ENCODE results near the gene PDE1A.
"Not testable (repeated sequence)": the region's sequence is repeated elsewhere in the genome, so short reads cannot be mapped to it uniquely, and the experiment has no call there.

Gene PDE1A

DNA sequence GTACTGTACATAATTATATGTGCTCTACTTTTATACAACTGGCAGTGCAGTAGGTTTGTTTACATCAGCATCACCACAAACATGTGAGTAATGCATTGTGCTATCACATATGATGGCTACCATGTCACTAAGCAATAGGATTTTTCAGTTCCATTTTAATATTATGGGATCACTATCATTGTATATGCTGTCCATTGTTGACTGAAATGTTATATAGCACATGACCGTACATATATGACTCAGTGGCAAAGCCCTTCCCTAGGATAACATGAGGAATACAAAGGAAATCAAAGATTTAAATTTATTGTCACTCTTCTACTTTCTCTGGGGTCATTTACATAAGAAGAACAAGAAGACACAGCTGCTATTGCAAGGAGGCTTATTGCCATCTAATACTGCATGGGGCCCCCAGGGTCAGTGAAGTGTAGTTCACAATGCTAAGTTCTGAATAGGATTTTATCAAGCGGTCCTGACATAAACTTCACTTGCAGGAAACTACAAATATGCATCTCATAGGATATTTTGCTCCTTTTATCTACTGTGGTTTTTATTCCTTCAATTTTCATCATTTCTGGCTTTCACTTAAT lies 21.8 kb downstream of the PDE1A start:
- no peak for DNase-seq

DNA sequence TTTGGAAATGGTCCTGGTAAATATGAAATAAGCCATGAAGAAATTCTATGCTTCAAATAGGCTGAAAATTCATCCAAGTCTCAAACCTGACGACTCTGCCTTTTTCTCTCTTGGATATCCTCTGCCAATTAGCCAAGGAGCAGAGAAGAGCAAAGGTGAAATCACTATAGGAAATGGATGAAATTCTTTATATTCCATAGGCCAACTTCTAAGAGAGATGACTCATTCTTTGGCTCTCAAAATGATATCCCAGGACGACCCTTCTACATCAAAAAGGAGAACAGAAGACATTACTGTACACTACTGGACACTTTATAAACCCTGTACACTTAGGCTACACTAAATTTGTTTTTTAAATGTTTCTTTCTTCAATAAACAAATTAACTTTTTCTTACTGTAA lies 22.7 kb downstream of the PDE1A start:
- DNase-seq = no peak

- no peak for DNase-seq
These were observed 33.5 kb downstream of the PDE1A start for GRCh38 chr2:182393270-182393760.

GRCh38 chr2:182391443-182391842 lies 35.4 kb downstream of the PDE1A start:
- DNase-seq = no peak

GRCh38 chr2:182386267-182386880 lies 40.5 kb downstream of the PDE1A start:
- DNase-seq = not testable (repeated sequence)

DNA sequence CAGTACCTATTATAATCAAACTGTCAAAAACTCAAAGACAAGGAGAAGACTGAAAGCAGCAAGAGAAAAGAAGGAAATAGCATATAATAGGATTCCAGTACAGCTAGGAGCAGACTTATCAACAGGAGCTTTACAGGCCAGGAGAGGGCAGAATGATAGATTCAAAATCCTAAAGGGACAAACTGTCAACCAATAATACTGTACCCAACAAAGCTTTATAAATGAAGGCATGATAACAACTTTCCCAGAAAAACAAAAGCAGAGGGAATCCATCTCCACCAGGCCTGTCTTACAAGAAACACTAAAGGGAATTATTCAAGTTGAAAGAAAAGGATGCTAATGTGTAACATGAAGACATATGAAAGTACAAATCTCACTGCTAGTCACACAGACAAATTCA lies 42.0 kb downstream of the PDE1A start:
- DNase-seq = no peak

DNA sequence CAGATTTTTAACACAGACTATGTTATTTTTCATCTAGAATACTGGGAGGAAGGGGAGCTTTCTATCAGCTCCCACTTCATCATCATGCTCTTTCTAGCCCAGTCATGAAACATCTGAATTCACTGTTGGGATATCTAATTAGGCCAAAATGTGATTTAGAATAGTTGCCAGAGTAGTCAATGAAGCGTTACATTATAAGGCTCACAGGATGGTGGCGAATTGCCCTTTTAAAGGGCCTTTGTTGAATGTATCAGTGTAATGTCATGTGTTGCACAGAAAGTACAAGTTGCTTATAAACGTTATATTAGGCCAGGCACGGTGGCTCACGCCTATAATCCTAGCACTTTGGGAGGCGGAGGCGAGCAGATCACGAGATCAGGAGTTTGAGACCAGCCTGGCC lies 45.6 kb downstream of the PDE1A start:
- no peak for DNase-seq

DNA sequence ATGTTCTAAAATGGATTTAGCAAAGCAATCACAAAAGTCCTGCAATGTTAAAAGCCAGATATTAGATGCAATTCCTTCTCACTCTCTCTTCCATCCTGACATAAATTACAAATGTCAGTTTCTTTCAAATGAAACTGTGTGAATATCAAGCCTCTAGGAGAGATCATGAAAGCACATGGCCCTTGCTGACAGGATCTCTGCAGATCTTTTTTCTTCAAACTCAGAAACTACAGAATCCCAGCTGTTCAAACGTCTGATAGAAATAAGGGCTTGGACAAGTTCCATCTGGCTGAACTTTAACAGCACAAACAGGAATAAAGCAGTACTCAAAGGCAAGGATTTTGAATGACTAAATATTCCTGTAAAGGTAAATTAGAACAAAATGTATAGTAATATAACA lies 47.6 kb downstream of the PDE1A start:
- DNase-seq = no peak

GRCh38 chr2:182378759-182379158 lies 48.1 kb downstream of the PDE1A start:
- no peak for DNase-seq

DNA sequence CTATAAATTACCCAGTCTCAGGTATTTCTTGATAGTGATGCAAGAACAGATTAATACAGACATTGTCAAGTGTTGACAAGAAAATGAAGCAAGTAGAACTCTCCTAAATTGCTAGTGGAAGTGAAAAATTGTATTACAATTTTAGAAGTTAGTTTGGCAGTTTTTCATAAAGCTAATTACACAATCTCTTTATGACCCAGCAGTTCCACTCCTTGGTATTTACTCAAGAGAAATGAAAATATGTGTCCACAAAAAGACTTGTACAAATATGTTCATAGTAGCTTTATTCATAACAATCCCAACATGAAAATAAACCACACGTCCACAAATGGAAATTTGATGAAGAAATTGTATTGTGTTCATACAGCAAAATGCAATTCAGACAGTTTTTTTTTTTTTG lies 49.4 kb downstream of the PDE1A start:
- no peak for DNase-seq

GRCh38 chr2:182375862-182376261 lies 51.0 kb downstream of the PDE1A start:
- DNase-seq = no peak

GRCh38 chr2:182372661-182373060 lies 54.2 kb downstream of the PDE1A start:
- DNase-seq = no peak

- DNase-seq = no peak
These were observed 57.8 kb downstream of the PDE1A start for GRCh38 chr2:182368996-182369395.

GRCh38 chr2:182368446-182368845 lies 58.4 kb downstream of the PDE1A start:
- DNase-seq = no peak

DNA sequence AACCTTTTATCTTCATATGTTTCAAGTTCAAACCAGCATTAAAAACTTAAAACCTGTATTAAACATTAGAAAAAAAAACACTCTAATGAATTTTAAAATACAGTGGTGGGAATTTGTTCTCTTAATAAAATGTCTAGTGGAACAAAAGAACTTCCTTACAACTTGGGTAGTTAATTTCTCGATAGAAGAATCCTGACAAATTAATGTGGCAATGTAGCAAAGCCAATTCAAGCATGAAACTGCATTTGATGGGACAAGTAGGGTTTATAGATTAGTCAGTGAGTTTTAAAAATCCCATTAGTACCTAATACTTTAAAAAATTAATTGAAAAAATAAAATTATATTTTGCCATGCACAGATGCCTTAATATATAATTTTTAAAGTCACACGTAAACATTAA lies 59.4 kb downstream of the PDE1A start:
- no peak for DNase-seq

GRCh38 chr2:182366628-182367027 lies 60.2 kb downstream of the PDE1A start:
- DNase-seq = no peak

GRCh38 chr2:182365855-182366254 lies 61.0 kb downstream of the PDE1A start:
- DNase-seq = no peak

DNA sequence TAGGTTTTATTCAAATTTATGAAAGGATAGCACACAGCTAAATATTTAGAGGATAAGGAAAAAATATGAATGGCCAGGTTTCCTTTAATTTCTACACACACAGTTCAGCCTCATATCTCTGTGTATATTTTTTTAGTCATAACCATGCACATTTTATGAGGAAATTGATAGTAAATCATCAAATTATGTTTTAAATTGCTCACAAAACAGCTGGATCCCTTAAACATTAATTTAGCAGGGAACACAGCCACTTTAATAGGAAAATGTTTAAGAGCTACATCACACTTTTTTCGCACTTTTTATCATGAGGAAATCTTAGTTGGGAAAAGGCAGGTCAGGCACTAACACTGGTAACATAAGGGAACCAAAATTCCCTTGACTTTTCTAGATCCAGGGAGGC lies 65.4 kb downstream of the PDE1A start:
- DNase-seq = no peak

DNA sequence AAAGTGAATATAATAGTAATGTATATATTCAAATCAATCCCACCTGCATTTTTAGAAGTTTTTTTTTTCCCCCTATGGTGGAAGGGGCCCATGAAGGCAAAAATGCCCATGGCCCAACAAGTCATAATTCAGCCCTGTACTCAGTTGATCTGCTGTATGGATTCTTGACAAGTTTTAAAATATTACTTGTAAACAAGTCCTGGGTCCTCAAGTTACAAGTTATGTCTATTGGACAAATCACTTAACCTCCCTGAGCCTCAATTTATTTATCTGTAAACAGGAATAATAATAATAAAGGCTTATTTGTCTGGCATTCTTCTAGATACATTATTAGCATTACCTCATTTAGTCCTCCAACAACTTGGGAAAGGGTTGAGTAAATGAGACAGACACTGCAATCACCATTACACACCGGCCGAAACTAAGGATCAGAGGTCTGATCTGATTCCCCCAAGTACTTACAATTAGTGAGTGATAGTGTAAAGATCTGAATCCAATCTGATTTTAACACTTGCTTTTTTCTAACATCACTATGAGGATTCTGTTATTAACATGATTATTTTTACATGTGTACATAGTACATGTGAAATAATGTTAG lies 66.1 kb downstream of the PDE1A start:
- no peak for DNase-seq

GRCh38 chr2:182359990-182360662 lies 66.7 kb downstream of the PDE1A start:
- DNase-seq = no peak

GRCh38 chr2:182359027-182359989 lies 67.5 kb downstream of the PDE1A start:
- DNase-seq = no peak

DNA sequence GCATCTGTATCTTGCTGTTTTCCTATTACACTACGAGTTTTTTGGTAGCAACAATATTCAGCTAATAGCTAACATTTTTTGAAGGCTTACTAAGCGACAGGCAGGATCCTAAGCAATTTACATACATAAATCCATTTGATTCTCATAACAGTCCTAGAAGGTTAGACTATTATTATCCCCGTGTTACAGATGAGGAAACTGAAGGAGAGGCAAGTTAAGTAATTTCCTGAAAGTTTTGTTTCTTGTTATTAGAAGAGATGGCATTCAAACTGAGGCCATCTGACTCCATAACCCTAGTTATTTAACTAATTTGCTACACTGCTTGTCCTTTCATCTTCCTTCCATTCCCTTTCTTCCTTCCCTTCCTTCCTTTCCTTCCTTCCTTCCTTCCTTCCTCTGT lies 68.2 kb downstream of the PDE1A start:
- no peak for DNase-seq

DNA sequence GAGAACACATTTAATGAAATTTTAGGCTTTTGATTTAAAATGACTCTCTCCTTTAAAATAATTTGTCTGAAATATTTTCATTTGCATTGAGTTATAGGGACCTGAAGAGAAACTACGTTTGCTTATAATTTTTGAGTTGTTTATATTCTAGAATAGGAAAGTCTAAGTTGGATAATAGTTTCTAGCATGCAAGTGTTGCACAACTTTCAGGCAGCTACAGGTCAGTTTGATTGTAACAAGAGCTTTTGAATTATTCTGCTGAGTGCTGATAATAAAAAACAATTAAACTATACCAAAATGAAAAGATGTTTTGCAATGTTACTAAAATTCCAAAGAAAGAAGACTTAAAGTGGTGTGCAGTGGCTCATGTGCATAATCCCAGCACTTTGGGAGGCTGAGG lies 71.0 kb downstream of the PDE1A start:
- DNase-seq = no peak

Measured in hematopoietic multipotent progenitor cell treated with erythropoietin and hydrocortisone succinate and interleukin-3 and kit ligand, for 6 days (in vitro differentiated cells).